PC-3 (cell line): Measurements from ENCODE around the gene IRX4.

Source experiments
- EZH2 ChIP-seq: fragments of 300-600 bp; sonication (generic); IDR thresholded peaks from one replicate; pipeline ENCODE4 v1.6.1; 2017; ENCODE audit warnings: antibody characterized with exemption, mild to moderate bottlenecking, low read length; ENCODE audit not compliant: unreplicated experiment
- EZH2phosphoT487 ChIP-seq: fragments of 300-600 bp; sonication (generic); IDR thresholded peaks from 2 replicates; pipeline ENCODE4 v1.6.1; 2018; ENCODE audit warnings: mild to moderate bottlenecking, antibody characterized with exemption, low read length, borderline replicate concordance
- TF ChIP-seq, protein P1 (sequence below): fragments of 300-600 bp; sonication (generic); conservative IDR thresholded peaks from 2 replicates; pipeline ENCODE4 v1.5.1; 2017; ENCODE audit warnings: antibody characterized with exemption, low read depth, mild to moderate bottlenecking, low read length

DNA sequence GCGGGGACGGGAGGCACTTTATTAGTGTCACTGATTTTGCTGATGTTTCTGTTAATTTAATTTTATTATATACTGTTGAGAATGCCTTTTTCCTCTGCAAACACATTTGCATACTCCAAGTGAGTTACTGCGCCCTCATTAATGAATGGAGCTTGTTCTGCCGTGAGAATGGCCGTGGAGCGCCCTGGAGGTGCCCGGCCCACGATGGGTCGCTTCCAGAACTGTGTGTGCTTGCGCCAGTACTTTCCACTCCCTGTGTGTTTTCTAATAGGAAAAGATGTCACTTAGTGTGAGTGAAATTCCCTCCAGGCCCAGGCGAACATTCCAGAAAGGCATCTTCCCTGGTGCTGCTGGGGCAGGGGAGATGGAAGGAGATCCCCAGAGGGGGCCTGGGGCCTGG, 51.5 kb downstream of the IRX4 start:
- no peak for TF ChIP-seq EZH2
- TF ChIP-seq, protein P1, sequence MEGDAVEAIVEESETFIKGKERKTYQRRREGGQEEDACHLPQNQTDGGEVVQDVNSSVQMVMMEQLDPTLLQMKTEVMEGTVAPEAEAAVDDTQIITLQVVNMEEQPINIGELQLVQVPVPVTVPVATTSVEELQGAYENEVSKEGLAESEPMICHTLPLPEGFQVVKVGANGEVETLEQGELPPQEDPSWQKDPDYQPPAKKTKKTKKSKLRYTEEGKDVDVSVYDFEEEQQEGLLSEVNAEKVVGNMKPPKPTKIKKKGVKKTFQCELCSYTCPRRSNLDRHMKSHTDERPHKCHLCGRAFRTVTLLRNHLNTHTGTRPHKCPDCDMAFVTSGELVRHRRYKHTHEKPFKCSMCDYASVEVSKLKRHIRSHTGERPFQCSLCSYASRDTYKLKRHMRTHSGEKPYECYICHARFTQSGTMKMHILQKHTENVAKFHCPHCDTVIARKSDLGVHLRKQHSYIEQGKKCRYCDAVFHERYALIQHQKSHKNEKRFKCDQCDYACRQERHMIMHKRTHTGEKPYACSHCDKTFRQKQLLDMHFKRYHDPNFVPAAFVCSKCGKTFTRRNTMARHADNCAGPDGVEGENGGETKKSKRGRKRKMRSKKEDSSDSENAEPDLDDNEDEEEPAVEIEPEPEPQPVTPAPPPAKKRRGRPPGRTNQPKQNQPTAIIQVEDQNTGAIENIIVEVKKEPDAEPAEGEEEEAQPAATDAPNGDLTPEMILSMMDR, result no peak
- TF ChIP-seq EZH2phosphoT487, result no peak
